K562 (cell line): ENCODE data around the gene ITIH6. TPM values are rescaled to one million over a fixed set of nuclear protein-coding genes. Genes with fewer than 3 reads are reported as not detected.

Source experiments
- BDP1 ChIP-seq: IDR thresholded peaks from 3 replicates; pipeline ENCODE4 v1.6.1; 2011; ENCODE audit not compliant: insufficient read length, insufficient read depth
- CREBBP ChIP-seq: IDR thresholded peaks from one replicate; pipeline ENCODE4 v1.6.1; 2012; ENCODE audit warnings: low read depth, mild to moderate bottlenecking, control low read depth, inconsistent platforms, low read length
- FOXJ2 ChIP-seq: fragments of 200-800 bp; sonication (Bioruptor generic); IDR thresholded peaks from 2 replicates; pipeline ENCODE4 v1.6.1; 2016; ENCODE audit warnings: missing genetic modification characterization, missing compliant biosample characterization
- GTF2F1 ChIP-seq: IDR thresholded peaks from 2 replicates; pipeline ENCODE4 v1.6.1; 2011; ENCODE audit warnings: low read depth, low read length, improper control_type of control experiment
- MBD2 ChIP-seq: sonication (generic); IDR thresholded peaks from 2 replicates; pipeline ENCODE4 v1.6.1; 2016; ENCODE audit warnings: low read depth, borderline replicate concordance
- RAD51 ChIP-seq: fragments of 450-650 bp; IDR thresholded peaks from 2 replicates; pipeline ENCODE4 v1.7.1; 2016; ENCODE audit warnings: low read depth, mild to moderate bottlenecking, borderline replicate concordance
- RFX1 ChIP-seq: fragments of 450-650 bp; IDR thresholded peaks from 2 replicates; pipeline ENCODE4 v1.6.1; 2016; ENCODE audit warnings: mild to moderate bottlenecking, moderate library complexity
- SMAD4 ChIP-seq: fragments of 250-450 bp; sonication (Bioruptor Pico); conservative IDR thresholded peaks from 2 replicates; pipeline ENCODE4 v1.8.0; 2021; ENCODE audit warnings: inconsistent platforms, mild to moderate bottlenecking, moderate library complexity
- SMC3 ChIP-seq: conservative IDR thresholded peaks from 2 replicates; pipeline ENCODE4 v1.6.1; 2011; ENCODE audit warnings: low read depth, low read length, improper control_type of control experiment; ENCODE audit not compliant: insufficient read depth
- SP1 ChIP-seq: sonication (generic); formaldehyde crosslinking; IDR thresholded peaks from 2 replicates; pipeline ENCODE4 v1.8.1; 2022; ENCODE audit warnings: mild to moderate bottlenecking, missing genetic modification reagents
- TAF1 ChIP-seq: IDR thresholded peaks from 2 replicates; pipeline ENCODE4 v1.6.1; 2011; ENCODE audit warnings: mild to moderate bottlenecking, low read length, moderate library complexity; ENCODE audit not compliant: insufficient read depth, control insufficient read depth, severe bottlenecking; ENCODE audit errors: extremely low read depth
- TAF9B ChIP-seq: fragments of 450-650 bp; IDR thresholded peaks from 2 replicates; pipeline ENCODE4 v1.6.1; 2018; ENCODE audit warnings: mild to moderate bottlenecking; ENCODE audit not compliant: partially characterized antibody
- TRIM24 ChIP-seq, 2 experiments: fragments of 450-650 bp; IDR thresholded peaks; 2 replicates each; pipeline ENCODE4 v1.6.1; 2016
- polyA plus RNA-seq, 8 experiments: library from polyadenylated mRNA; depleted of rRNA in 4 of 8; stranded (reverse) in 5 of 8; unstranded in 3 of 8; fragments of >200 nt; fragmentation: Nextera tagmentation in 2 of 8; fragmentation: Illumina TruSeq in 1 of 8; extraction: Ambion mirVana in 2 of 8; extraction: Trizol in 1 of 8; gene quantifications; 2 replicates each; pipeline versions ENCODE4 v1.2.1 to v1.2.3, GENCODE V29; 2011 to 2014; ENCODE audit warnings: inconsistent platforms in 1 of 8, missing spikeins in 1 of 8
- total RNA-seq, 7 experiments: library from RNA; depleted of rRNA in 6 of 7; stranded (reverse); fragments of >200 nt in 6 of 7; fragmentation: Illumina TruSeq in 2 of 7; extraction: Trizol in 2 of 7; gene quantifications; 2 replicates each; pipeline versions ENCODE4 v1.2.1 to v1.2.3, GENCODE V29; 2011 to 2021; ENCODE audit warnings: low replicate concordance in 1 of 7
- TF ChIP-seq, protein P1 (sequence below): fragments of 250-450 bp; sonication (Bioruptor Pico); IDR thresholded peaks from 2 replicates; pipeline ENCODE4 v1.8.0; 2021; ENCODE audit warnings: mild to moderate bottlenecking, moderate library complexity
- TF ChIP-seq, protein P2 (sequence below): fragments of 250-450 bp; sonication (Bioruptor Pico); IDR thresholded peaks from 2 replicates; pipeline ENCODE4 v1.5.0; 2021; ENCODE audit warnings: mild to moderate bottlenecking, moderate library complexity

Gene ITIH6
- total and polyA plus RNA-seq, 9 of the 15 experiments (the other 6 are each of a cell fraction or from before 2014, with no cell fraction given), result 0.03 TPM; not detected in 8

DNA sequence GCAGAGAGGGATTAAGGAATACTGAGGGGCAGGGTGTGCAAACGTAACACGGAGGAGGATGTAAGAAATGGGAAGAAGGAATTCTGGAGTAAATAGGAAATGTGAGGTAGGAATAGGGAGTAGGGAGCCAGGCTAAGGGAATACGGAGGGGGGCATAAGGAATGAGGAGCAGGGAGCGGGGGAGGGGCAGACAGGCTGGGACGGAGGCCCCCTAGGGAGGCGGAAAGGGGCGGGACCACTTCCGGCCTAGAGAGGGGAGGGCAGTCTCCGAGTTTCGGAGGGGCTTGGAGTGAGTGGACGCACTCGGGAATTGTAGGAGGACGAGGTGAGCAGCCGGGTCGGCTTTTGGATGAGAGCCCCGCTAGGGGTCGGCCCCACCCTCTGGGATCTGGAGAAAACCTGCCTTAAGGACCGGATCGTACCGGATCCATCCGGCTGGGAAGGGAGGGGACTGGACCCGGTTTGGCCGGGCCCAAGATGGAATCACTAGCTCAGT lies 10.1 kb upstream of the ITIH6 start (continued):
- TF ChIP-seq SMC3 (no peak), BDP1 (no peak), RFX1 (no peak), SMAD4 (CRISPR knock-in tag) (0 out of 2 replicates have a peak, but pooled peaks have one; percentile 16), CREBBP (no peak), SP1 (no peak), GTF2F1 (no peak), TRIM24 (IDR thresholded peaks at IDR 0.05) (0 out of 4 replicates have a peak, but pooled peaks of 1 of the 2 experiments have one; percentile 17), MBD2 (no peak), TAF1 (no peak), FOXJ2 (no peak), RAD51 (no peak), TAF9B (no peak)
- TF ChIP-seq, protein P1, sequence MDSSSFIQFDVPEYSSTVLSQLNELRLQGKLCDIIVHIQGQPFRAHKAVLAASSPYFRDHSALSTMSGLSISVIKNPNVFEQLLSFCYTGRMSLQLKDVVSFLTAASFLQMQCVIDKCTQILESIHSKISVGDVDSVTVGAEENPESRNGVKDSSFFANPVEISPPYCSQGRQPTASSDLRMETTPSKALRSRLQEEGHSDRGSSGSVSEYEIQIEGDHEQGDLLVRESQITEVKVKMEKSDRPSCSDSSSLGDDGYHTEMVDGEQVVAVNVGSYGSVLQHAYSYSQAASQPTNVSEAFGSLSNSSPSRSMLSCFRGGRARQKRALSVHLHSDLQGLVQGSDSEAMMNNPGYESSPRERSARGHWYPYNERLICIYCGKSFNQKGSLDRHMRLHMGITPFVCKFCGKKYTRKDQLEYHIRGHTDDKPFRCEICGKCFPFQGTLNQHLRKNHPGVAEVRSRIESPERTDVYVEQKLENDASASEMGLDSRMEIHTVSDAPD (CRISPR knock-in tag), result no peak
- TF ChIP-seq, protein P2, sequence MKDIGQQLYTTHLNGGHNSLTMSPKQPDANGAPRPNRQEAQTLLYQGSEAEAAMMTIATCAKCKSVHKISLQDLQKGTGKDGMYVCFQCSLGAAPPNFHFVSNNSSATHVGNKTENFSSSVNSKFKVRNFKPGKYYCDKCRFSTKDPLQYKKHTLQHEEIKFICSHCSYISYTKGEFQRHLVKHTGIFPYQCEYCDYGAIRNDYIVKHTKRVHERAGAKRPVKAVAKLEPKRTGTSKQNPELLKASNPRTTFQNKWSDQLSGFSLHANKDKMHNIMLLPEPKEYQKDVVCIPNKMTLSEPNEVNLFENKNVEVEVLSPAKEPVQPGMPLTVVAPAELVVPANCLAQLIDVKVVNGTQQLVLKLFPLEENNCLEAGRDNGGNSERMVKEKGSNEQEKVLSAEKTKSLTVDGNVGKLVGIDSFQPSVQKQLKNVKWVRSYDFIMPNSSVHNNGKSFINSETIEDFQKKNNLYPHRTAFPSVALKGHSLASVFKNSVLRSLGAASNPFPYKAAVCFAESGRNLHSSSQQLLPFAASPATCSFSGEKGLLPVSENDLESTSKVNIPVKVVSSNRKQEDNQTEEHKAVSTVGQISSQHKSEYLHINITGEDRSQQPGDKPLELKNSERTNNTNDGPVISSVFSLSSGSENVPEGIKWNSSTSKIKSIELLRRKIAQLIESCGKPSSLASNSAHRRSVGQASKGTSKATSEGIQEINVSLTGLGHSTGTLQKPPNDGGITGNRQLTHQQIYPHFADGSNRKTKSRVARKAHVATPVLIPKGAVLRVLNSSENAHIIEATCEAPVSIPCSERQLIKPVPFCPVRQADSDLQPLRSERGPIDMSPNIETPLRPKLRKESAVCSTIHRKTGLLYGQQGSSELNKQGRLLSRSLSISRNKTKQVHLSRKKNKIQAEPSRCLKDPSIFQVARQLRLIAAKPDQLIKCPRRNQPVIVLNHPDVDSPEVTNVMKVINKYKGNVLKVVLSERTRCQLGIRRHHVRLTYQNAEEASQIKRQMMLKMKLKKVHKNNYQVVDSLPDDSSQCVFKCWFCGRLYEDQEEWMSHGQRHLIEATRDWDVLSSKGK (CRISPR knock-in tag), result no peak
